HG02870 (cell line): Measurements from ENCODE around the gene CDK14.

Experiments
- ATAC-seq: cut with Tn5 transposase; IDR thresholded peaks from one replicate; pipeline ENCODE4 v1.9.1; 2021; ENCODE audit warnings: mild to moderate bottlenecking, moderate library complexity; ENCODE audit not compliant: unreplicated experiment

Gene CDK14

DNA sequence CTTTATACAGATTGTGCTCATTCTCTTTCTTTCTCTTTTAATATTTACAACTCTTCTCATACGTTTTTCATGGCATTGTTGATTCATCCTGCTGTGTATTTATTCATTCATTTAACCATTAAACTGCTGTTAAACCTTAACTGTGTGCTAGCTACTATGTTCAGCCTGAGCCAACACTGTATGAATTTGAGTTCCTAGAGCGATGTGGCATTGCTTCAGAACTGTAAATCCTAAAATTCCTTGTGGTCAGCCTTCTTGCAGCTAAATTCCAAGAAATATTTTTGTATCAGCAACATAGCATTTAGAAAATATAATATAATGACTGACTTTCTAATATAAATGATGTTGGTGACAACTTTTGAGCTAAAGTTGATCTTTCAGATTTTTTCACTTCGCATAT is 483.4 kb downstream of the CDK14 start:
- ATAC-seq = no peak

DNA sequence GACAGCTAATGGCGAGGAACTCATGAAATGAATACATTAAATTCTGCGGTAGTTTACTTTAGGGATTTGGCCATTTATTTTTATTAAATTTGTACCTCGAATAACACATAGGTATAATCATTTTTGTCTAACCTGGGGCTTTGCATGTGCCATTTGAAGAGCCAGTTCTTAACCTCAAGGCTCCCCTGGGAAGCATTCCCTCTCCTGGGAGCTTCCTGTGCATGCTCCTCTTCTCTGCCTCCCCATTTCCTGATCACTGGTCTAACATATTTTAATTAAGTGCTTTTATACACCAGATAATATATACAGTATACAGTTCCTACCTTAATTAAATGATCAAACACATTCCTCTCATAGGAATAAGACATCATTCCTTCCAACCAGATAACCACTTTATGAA is 484.2 kb downstream of the CDK14 start:
- no peak for ATAC-seq

DNA sequence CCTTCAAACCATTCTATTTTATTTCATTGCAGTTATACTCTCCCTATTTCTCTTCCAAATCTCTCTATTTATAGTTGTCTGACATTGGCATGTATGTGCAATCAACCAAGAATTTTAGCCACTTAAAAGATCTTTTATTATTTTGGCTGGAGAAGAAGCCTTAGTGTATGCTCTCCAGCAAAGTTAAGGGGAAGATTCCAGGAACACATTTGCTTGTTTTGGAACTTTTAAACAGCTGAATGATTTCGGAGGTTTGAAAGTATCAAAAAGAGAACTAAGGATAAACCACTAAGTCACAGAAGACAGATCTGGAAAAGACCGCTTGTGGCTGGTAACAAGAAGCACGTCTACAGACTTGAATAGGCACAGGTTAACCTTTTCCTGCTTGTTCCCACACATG is 485.9 kb downstream of the CDK14 start:
- no peak for ATAC-seq

GRCh38 chr7:91082852-91083495 is 486.9 kb downstream of the CDK14 start:
- ATAC-seq = no peak

GRCh38 chr7:91083855-91084644 is 487.9 kb downstream of the CDK14 start:
- ATAC-seq = no peak

GRCh38 chr7:91085175-91085574 is 489.1 kb downstream of the CDK14 start:
- ATAC-seq = no peak

DNA sequence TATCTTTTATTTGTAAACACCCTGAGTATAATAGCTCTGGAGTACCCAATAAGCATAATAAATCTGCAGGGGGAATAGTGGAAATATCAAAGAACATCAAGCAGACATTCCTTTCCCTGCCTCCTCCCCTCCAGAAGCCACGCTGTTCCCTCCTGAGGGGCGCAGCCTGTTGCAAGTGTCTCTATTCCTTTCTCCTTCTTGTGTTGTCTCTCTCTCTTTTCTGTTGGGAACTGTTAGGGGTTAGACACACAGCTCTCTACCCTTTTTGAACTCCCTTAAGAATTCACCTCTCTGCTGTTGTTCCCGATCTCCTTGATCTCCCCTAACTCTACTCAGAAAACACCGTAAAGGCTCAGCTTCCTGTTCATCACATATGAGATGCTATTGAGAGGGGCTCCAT is 490.1 kb downstream of the CDK14 start:
- ATAC-seq = no peak

DNA sequence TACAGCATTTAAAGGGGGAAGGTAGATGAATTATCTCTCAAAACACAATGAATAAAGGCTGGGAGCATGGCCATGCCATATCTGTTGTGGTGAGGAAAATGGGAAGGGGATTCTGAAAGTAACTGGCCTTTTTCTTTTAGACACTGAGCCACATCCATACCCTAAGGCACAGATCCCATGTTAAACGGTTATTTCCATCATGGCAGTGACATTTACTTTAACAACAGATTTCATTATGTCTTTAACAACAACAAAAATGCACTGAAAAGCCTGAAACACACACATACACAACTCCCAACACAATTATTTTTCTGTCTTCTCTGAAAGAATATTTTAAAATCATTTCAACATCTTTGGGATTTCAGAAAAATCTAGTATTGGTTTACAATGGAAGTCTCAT is 492.0 kb downstream of the CDK14 start:
- ATAC-seq = no peak

DNA sequence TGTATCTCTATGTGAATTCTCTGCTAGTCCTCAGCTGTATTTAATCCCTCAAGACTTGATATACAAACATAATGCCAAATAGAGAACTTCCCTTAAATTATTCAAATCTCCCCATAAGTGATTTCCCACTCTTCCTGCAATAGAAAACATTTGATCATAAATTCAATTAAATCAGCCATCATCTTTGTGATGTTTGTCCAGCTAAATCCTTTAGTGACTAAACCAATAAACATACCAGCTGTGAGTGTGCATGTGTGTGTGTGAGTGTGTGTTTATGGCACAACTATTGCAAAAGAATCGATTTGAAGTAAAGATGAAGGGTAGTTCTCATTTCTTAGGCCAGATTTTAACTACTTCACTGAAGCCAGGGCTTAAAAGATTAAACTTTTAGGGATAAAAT is 492.6 kb downstream of the CDK14 start:
- no peak for ATAC-seq

DNA sequence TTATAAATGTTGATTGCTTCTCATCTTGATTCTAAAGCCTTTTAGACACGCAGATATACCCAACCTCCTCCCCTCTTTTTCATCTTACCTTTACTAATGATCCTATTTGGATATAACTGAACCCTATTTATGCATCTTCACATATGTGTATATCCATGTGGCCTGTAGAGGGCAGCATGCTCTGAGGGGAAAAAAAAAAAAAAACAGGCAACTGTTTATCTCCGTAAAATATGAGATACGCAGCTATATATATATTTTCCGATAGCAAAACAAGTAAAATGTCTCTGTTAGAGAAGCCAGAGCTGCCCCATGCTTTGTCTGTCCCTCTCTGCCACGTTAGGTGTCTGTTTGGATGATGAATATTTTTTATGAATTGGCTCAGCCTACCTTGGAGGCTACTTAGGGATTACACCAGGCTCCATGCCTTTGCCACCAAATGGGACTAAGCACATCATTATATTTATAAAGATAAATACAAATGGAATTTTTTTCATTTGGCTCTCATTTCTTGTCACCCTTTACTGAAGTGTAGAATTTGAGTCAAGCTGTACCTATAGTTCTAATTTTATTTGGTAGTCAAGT is 493.4 kb downstream of the CDK14 start:
- peak; percentile 79 for ATAC-seq

DNA sequence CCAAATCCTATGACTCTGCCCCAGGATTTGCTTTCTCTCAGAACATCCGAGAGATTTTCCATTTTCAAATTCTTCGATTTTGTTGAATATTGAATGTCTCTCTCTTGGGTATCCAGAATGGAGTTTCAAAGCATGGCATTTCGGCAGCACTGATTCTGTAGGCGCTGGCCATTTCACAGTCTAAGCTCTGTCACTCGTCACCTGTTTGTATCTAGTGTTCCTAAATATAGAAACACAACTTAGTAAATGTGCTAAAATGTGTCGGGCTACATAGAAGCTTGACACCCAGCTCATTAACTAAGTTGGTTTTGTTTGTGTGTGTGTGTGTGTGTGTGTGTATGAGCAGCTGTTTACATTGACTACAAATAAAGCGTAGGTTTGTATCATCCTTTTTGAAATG is 494.6 kb downstream of the CDK14 start:
- no peak for ATAC-seq

DNA sequence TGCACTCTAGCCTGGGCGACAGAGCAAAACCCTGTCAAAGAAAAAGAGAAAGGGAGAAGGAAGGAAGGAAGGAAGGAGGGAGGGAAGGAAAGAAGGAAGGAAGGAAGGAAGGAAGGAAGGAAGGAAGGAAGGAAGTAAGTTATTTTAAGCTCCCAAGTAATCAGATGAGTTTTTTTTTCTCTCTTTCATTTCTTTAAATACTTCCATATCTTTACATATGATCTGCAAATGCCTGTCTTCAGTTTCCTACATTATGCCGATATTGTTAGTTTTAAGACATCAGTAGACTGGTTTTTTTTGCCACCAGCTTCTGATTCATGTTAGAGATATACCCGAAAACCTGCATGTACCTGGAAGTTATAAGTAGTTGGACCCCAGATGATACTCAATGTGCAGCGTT is 495.5 kb downstream of the CDK14 start:
- ATAC-seq = no peak

- ATAC-seq = no peak
Observed at GRCh38 chr7:91093181-91093580, 497.1 kb downstream of the CDK14 start.

DNA sequence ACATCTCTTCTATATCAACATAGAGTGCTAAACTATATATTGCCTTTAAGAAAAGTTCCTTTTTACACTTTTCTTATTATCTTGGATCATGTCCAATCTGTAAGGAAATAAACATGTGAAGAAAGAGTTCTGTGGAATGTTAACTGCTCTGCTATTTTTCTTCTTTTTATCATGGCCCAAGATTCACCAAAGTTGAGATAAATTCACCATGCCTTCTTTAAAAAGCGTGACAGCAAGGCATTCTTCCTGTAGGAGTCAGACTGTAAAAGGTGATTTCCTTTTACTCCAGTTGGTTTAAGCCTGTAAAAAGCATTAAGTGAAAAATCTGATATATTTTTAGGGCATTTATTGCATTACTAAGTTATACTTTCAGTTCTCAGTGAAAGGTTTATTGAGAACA is 502.4 kb downstream of the CDK14 start:
- no peak for ATAC-seq

- ATAC-seq = no peak
Observed at GRCh38 chr7:91103363-91103762, 507.2 kb downstream of the CDK14 start.

DNA sequence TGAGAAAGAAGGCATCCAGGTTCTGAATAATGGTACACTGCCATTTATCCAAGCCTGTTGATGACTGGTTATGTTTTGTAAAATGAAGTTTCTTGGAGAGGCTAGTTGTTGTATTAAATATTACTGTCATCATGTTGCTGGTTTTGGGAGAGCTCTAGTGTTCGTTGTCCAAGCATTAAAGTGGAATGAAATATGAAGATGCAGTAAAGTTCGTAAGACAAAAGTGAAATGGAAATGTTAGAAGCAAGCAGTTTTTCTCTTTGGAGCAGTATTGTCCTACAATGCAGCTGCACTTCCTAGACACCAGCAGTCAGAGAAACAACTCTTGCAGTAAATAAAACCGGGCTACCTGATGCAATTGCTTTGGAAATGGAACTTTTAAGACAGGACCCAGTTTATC is 511.3 kb downstream of the CDK14 start:
- ATAC-seq = no peak

DNA sequence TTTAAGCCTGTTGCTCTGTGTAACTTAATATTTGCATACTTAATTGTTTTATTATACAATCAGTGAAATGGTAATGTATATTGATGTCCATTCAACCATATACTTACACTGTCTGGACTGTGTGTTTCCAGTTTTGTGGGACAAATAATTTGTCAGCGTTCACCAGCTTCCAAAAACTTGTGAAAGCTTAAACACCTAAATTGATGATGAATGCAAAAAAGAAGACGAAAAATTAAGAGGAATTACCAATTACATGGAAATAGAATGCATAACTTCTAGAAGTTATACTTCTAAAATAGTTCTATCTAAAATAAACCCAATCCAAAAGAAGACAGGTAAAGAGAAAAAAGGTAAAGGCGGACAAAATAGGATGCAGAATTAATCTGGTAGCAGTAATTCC is 513.1 kb downstream of the CDK14 start:
- ATAC-seq = no peak

GRCh38 chr7:91112902-91113341 is 516.8 kb downstream of the CDK14 start:
- ATAC-seq = peak; percentile 90

- ATAC-seq = no peak
Observed at GRCh38 chr7:91114232-91114631, 518.1 kb downstream of the CDK14 start.

DNA sequence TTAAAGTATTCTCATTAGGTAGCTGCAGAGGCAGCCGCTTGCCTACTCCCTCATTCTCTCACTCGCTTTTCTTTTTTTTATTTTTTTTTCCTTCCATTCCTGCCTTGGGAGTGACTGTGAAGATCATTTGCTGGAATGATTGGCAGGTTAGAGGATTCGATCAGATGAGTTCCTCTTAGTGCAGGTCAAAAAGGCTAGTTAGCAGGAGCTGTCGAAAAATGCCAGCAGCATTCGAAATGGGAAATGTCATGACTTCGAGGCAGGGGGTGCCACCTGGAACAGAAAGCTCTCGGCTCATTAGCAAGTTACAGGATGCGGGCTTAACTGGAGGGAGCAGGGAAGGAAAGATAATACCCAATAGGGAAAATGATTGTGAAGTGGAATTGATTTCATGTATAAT is 530.6 kb downstream of the CDK14 start:
- no peak for ATAC-seq

DNA sequence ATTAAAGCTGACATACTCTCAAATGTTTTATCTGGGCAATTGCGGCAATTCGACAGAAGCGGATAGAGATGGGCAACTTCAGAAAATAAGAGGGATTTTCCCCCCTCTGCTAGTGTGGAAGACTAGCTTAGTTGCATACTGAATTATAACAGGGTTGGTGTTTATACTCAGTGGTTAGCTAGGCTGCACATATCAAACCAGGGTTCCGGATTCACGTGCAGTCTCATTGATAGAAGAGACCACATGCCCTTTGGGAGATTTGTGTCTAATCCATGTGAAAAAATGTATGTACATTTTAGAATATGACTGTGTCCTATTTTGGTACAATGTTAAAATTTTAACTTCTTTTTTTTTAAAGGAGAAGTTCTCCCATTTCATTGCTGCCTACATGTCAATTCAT is 531.2 kb downstream of the CDK14 start:
- no peak for ATAC-seq

DNA sequence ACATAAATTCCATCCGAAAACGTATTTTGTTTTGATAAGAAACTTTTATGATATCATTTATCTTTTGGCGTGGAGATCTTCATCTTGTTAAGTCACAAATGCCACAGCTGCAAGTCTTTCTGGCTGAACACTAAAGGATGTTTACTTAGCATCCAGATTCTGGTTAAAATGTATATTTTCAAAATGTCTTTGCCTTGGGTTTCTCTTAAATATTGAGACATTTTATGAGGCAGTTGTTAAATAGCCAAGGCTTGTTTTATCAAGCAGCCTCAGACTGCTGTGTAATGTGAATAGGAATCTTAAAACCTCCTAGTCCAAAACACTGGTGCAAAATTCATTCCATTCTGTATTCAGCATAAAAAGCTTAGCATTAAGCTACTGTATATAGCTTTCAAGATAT is 531.8 kb downstream of the CDK14 start:
- no peak for ATAC-seq
